A549 (cell line): ENCODE data around the gene RETREG1. TPM values are rescaled to one million over a fixed set of nuclear protein-coding genes. Genes with fewer than 3 reads are reported as not detected.

Experiments used
- ATAC-seq, 2 experiments: fragments of 200-7000 bp in 1 of 2; fragments of >200 bp in 1 of 2; cut with Nextera tagmentation in 1 of 2; cut with Tn5 transposase in 1 of 2; 3 replicates each; pipeline versions ENCODE4 v1.8.0 to v1.9.1; 2018 to 2020; ENCODE audit warnings: mild to moderate bottlenecking in 1 of 2, moderate library complexity in 1 of 2
- CTCF ChIA-PET: fragments of 300-600 bp; sonication (Branson Sonifier 250); formaldehyde crosslinking; extraction: SDS; loops from one replicate; lab custom pipeline; 2021; ENCODE audit warnings: antibody characterized with exemption, inconsistent platforms; lab: Yijun Ruan, JAX
- POLR2A ChIA-PET: fragments of 350-600 bp; formaldehyde crosslinking; extraction: SDS; loops from one replicate; lab custom pipeline; 2021; ENCODE audit warnings: antibody characterized with exemption, inconsistent platforms; lab: Yijun Ruan, JAX
- DNase-seq, 2 experiments: peaks; one replicate each; pipeline versions ENCODE4 v3.0.0 to v3.0.0-alpha.2; 2011 to 2016; ENCODE audit warnings: low read depth in 1 of 2, low spot score in 1 of 2
- FAIRE-seq: peaks from 2 replicates; lab custom pipeline; 2011; peaks lifted over from hg19 to GRCh38; lab: Jason Lieb, UNC
- H3K27ac ChIP-seq, 2 experiments: fragments of >200 bp; sonication (Bioruptor Twin); formaldehyde crosslinking; 3 replicates each; pipeline ENCODE4 v1.5.1; 2016 to 2017
- H3K4me1 ChIP-seq: fragments of >200 bp; sonication (Bioruptor Twin); formaldehyde crosslinking; 3 replicates; pipeline ENCODE4 v1.6.1; 2016
- H3K4me2 ChIP-seq: fragments of >200 bp; sonication (Bioruptor Twin); formaldehyde crosslinking; 3 replicates; pipeline ENCODE4 v1.6.1; 2016
- H3K4me3 ChIP-seq: fragments of >200 bp; sonication (Bioruptor Twin); formaldehyde crosslinking; 3 replicates; pipeline ENCODE4 v1.5.1; 2016
- H3K9me3 ChIP-seq: fragments of >200 bp; sonication (Bioruptor Twin); formaldehyde crosslinking; 3 replicates; pipeline ENCODE4 v1.6.1; 2016
- BHLHE40 ChIP-seq: IDR thresholded peaks from 2 replicates; pipeline ENCODE4 v1.6.1; 2012; ENCODE audit warnings: low read depth, low read length, inconsistent platforms
- CBX2 ChIP-seq: fragments of 200-600 bp; sonication (generic); IDR thresholded peaks from 2 replicates; pipeline ENCODE4 v1.6.1; 2016; ENCODE audit warnings: low read depth, mild to moderate bottlenecking, borderline replicate concordance
- CBX8 ChIP-seq: fragments of 200-600 bp; sonication (generic); IDR thresholded peaks from 2 replicates; pipeline ENCODE4 v1.6.1; 2016
- CEBPB ChIP-seq, 2 experiments: fragments of >200 bp in 1 of 2; sonication (Bioruptor Twin) in 1 of 2; formaldehyde crosslinking in 1 of 2; IDR thresholded peaks; 2 replicates each; pipeline ENCODE4 v1.6.1; 2012 to 2016
- CHD2 ChIP-seq: fragments of 150-350 bp; IDR thresholded peaks from 2 replicates; pipeline ENCODE4 v1.6.1; 2014; ENCODE audit warnings: low read length; ENCODE audit not compliant: partially characterized antibody
- EHF ChIP-seq: fragments of 250-450 bp; sonication (Bioruptor Pico); IDR thresholded peaks from 2 replicates; pipeline ENCODE4 v1.5.0; 2020; ENCODE audit warnings: mild to moderate bottlenecking
- FOSB ChIP-seq: fragments of 250-450 bp; sonication (Bioruptor Pico); IDR thresholded peaks from 2 replicates; pipeline ENCODE4 v1.5.0; 2020; ENCODE audit warnings: mild to moderate bottlenecking, moderate library complexity
- FOSL2 ChIP-seq, 2 experiments: fragments of 450-650 bp in 1 of 2; fragments of >200 bp in 1 of 2; sonication (Bioruptor Twin) in 1 of 2; formaldehyde crosslinking; IDR thresholded peaks; 2 replicates each; pipeline versions ENCODE4 v1.5.0 to v1.6.1; 2016 to 2020; ENCODE audit warnings: mild to moderate bottlenecking in 1 of 2, moderate library complexity in 1 of 2
- HEYL ChIP-seq: fragments of 250-450 bp; sonication (Bioruptor Pico); IDR thresholded peaks from 2 replicates; pipeline ENCODE4 v1.8.0; 2021; ENCODE audit warnings: mild to moderate bottlenecking, moderate library complexity
- HOXB13 ChIP-seq: fragments of 250-450 bp; sonication (Bioruptor Pico); IDR thresholded peaks from 2 replicates; pipeline ENCODE4 v1.5.0; 2020; ENCODE audit warnings: low read depth, mild to moderate bottlenecking, moderate library complexity
- KDM1A ChIP-seq: fragments of 200-600 bp; sonication (generic); IDR thresholded peaks from 2 replicates; pipeline ENCODE4 v1.6.1; 2016; ENCODE audit warnings: low read depth, mild to moderate bottlenecking
- KDM5A ChIP-seq: fragments of 200-600 bp; sonication (generic); IDR thresholded peaks from 2 replicates; pipeline ENCODE4 v1.6.1; 2016; ENCODE audit warnings: antibody characterized with exemption, mild to moderate bottlenecking
- MAZ ChIP-seq: fragments of 150-350 bp; IDR thresholded peaks from 2 replicates; pipeline ENCODE4 v1.6.1; 2014; ENCODE audit warnings: antibody characterized with exemption, low read depth, low read length, borderline replicate concordance
- NPAS2 ChIP-seq: fragments of 250-450 bp; sonication (Bioruptor Pico); IDR thresholded peaks from 2 replicates; pipeline ENCODE4 v1.8.0; 2022; ENCODE audit warnings: mild to moderate bottlenecking, moderate library complexity, borderline replicate concordance
- NR3C1 ChIP-seq: fragments of >200 bp; sonication (Bioruptor Twin); formaldehyde crosslinking; IDR thresholded peaks from 3 replicates; pipeline ENCODE4 v1.6.1; 2017
- PHF8 ChIP-seq: fragments of 200-600 bp; sonication (generic); IDR thresholded peaks from 2 replicates; pipeline ENCODE4 v1.6.1; 2016; ENCODE audit warnings: low read depth, mild to moderate bottlenecking, antibody characterized with exemption, moderate library complexity, borderline replicate concordance
- RARB ChIP-seq: fragments of 250-450 bp; sonication (Bioruptor Pico); IDR thresholded peaks from 2 replicates; pipeline ENCODE4 v1.8.0; 2021; ENCODE audit warnings: mild to moderate bottlenecking, moderate library complexity
- SMC3 ChIP-seq: fragments of >200 bp; sonication (Bioruptor Twin); formaldehyde crosslinking; IDR thresholded peaks from 3 replicates; pipeline ENCODE4 v1.6.1; 2018; ENCODE audit warnings: inconsistent platforms
- SREBF2 ChIP-seq: fragments of 450-650 bp; IDR thresholded peaks from 2 replicates; pipeline ENCODE4 v1.6.1; 2014; ENCODE audit warnings: mild to moderate bottlenecking, moderate library complexity
- TP53 ChIP-seq: fragments of 250-450 bp; sonication (Bioruptor Pico); IDR thresholded peaks from 2 replicates; pipeline ENCODE4 v1.5.0; 2021; ENCODE audit warnings: mild to moderate bottlenecking, moderate library complexity
- WGBS: methylation state at CpG from one replicate; pipeline ENCODE4 v1.1.6; 2017; ENCODE audit errors: missing lambda C conversion rate; 5-methylcytosine and 5-hydroxymethylcytosine counted together
- polyA plus RNA-seq, 4 experiments: library from polyadenylated mRNA; depleted of rRNA in 3 of 4; stranded (reverse); fragments of >200 nt; fragmentation: RNase III in 1 of 4; extraction: RNeasy Plus Mini Kit Qiagen cat#74134 plus additional on column Dnase treatment in 1 of 4; gene quantifications; 2 replicates in 3 of 4; 3 replicates in 1 of 4; pipeline ENCODE4 v1.2.3, GENCODE V29; 2011 to 2017
- TF ChIP-seq, protein P1 (sequence below): fragments of 250-450 bp; sonication (Bioruptor Pico); IDR thresholded peaks from 2 replicates; pipeline ENCODE4 v1.5.0; 2020; ENCODE audit warnings: low read depth, mild to moderate bottlenecking, moderate library complexity
- TF ChIP-seq, protein P2 (sequence below): fragments of >200 bp; sonication (Bioruptor Twin); formaldehyde crosslinking; IDR thresholded peaks from 3 replicates; pipeline ENCODE4 v1.5.1; 2016
- TF ChIP-seq, protein P3 (sequence below): fragments of 200-600 bp; sonication (generic); IDR thresholded peaks from 2 replicates; pipeline ENCODE4 v1.6.1; 2016; ENCODE audit warnings: antibody characterized with exemption, mild to moderate bottlenecking, moderate library complexity
- TF ChIP-seq, protein P4 (sequence below): IDR thresholded peaks from 2 replicates; pipeline ENCODE4 v1.6.1; 2012
- TF ChIP-seq, protein P5 (sequence below): fragments of 450-650 bp; IDR thresholded peaks from 2 replicates; pipeline ENCODE4 v1.6.1; 2014; ENCODE audit warnings: antibody characterized with exemption

RETREG1 gene
- polyA plus RNA-seq, 2 of the 4 experiments (the other 2 are of a cell fraction), result 2.1 to 3.4 TPM

DNA sequence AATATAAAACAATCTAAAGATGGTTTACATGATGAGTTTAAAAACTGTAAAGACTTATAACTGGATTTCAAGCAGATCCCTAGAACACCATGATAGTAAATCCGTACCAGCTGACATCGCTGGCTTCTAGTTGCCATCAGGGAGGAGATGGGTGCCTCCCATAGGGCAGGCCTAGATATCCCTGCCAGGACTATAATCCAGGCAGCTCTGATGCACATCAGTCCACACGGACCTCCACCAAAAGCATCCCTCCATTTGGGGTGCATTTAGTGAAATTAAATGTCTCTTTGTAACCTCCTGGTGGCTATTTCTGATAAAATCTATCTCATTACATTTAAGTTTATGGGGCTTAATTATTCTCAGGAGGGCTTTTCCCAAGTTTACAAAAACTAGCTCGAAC lies 45.8 kb downstream of the RETREG1 start:
- 46% methylated on average over 4 of the region's 4 CpGs for WGBS
- TF ChIP-seq PHF8, result no peak
- TF ChIP-seq FOSB, result no peak
- no peak for TF ChIP-seq TP53 (CRISPR knock-in tag)
- TF ChIP-seq KDM1A, result no peak
- TF ChIP-seq CEBPB (IDR thresholded peaks at IDR 0.05), result no peak
- TF ChIP-seq, protein P1, sequence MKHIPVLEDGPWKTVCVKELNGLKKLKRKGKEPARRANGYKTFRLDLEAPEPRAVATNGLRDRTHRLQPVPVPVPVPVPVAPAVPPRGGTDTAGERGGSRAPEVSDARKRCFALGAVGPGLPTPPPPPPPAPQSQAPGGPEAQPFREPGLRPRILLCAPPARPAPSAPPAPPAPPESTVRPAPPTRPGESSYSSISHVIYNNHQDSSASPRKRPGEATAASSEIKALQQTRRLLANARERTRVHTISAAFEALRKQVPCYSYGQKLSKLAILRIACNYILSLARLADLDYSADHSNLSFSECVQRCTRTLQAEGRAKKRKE, result no peak
- no peak for TF ChIP-seq KDM5A
- no peak for TF ChIP-seq SMC3
- TF ChIP-seq RARB (CRISPR knock-in tag), result no peak
- no peak for TF ChIP-seq NR3C1
- Histone ChIP-seq H3K4me2 (no peak overlapping the region), H3K4me1 (no peaks in the 10 kb centered on the region), H3K4me3 (no peak overlapping the region), H3K27ac (no peak overlapping the region), H3K9me3 (no peaks in the 10 kb centered on the region)
- no peak for ATAC-seq
- DNase-seq, result no peak
- ChIA-PET CTCF (no interaction called here), POLR2A (no interaction called here)
- no peak for FAIRE-seq

DNA sequence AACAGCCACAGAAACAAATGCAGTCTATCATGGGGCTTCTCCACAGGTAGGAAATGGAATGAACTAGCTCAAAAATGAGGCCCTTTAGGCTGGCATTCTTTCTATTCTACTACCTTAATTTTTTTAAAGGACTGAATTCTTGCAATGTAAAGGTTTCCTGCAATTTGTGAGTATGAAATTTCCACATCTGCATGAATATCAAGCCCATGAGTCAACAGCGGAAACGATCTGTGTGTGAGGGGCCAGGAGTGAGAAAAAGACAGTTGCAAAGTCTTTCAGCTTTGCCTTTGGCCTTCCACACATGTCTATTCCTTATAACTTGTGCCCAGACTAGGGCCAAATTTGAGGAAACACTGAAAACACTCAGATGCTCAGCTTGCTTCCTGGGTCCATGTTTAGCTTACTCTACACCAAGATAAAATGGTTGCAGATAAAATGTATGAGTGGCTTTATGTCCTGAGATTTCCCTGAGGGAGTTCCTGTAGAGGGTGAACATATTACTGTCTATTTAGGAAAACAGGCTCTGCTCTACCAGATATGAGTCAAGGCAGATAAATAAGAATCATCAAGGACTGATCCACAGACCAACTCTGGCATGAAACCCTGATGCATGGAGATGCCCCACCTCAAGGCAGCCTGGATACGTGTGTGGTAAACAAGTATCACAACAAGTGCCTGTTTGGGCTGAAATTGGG lies 46.5 kb downstream of the RETREG1 start:
- FAIRE-seq, result no peak
- POLR2A ChIA-PET, result no interaction called here
- CTCF ChIA-PET, result interaction anchor here (1.3 kb wide), 1 partner anchor 10 kb away, joined by 4 read pairs; no protein-coding TSS in a partner anchor
- Histone ChIP-seq H3K27ac (no peak overlapping the region), H3K4me2 (no peak overlapping the region), H3K9me3 (no peaks in the 10 kb centered on the region), H3K4me3 (no peak overlapping the region)
- ATAC-seq, result no peak
- DNase-seq, result no peak
- WGBS, result 68% methylated on average over 3 of the region's 3 CpGs
- TF ChIP-seq, protein P2, sequence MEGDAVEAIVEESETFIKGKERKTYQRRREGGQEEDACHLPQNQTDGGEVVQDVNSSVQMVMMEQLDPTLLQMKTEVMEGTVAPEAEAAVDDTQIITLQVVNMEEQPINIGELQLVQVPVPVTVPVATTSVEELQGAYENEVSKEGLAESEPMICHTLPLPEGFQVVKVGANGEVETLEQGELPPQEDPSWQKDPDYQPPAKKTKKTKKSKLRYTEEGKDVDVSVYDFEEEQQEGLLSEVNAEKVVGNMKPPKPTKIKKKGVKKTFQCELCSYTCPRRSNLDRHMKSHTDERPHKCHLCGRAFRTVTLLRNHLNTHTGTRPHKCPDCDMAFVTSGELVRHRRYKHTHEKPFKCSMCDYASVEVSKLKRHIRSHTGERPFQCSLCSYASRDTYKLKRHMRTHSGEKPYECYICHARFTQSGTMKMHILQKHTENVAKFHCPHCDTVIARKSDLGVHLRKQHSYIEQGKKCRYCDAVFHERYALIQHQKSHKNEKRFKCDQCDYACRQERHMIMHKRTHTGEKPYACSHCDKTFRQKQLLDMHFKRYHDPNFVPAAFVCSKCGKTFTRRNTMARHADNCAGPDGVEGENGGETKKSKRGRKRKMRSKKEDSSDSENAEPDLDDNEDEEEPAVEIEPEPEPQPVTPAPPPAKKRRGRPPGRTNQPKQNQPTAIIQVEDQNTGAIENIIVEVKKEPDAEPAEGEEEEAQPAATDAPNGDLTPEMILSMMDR, result no peak
- TF ChIP-seq TP53 (CRISPR knock-in tag), result no peak
- no peak for TF ChIP-seq CHD2
- no peak for TF ChIP-seq MAZ
- no peak for TF ChIP-seq BHLHE40
- TF ChIP-seq, protein P3, sequence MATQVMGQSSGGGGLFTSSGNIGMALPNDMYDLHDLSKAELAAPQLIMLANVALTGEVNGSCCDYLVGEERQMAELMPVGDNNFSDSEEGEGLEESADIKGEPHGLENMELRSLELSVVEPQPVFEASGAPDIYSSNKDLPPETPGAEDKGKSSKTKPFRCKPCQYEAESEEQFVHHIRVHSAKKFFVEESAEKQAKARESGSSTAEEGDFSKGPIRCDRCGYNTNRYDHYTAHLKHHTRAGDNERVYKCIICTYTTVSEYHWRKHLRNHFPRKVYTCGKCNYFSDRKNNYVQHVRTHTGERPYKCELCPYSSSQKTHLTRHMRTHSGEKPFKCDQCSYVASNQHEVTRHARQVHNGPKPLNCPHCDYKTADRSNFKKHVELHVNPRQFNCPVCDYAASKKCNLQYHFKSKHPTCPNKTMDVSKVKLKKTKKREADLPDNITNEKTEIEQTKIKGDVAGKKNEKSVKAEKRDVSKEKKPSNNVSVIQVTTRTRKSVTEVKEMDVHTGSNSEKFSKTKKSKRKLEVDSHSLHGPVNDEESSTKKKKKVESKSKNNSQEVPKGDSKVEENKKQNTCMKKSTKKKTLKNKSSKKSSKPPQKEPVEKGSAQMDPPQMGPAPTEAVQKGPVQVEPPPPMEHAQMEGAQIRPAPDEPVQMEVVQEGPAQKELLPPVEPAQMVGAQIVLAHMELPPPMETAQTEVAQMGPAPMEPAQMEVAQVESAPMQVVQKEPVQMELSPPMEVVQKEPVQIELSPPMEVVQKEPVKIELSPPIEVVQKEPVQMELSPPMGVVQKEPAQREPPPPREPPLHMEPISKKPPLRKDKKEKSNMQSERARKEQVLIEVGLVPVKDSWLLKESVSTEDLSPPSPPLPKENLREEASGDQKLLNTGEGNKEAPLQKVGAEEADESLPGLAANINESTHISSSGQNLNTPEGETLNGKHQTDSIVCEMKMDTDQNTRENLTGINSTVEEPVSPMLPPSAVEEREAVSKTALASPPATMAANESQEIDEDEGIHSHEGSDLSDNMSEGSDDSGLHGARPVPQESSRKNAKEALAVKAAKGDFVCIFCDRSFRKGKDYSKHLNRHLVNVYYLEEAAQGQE, result no peak
- no peak for TF ChIP-seq HOXB13 (CRISPR knock-in tag)
- TF ChIP-seq, protein P4, sequence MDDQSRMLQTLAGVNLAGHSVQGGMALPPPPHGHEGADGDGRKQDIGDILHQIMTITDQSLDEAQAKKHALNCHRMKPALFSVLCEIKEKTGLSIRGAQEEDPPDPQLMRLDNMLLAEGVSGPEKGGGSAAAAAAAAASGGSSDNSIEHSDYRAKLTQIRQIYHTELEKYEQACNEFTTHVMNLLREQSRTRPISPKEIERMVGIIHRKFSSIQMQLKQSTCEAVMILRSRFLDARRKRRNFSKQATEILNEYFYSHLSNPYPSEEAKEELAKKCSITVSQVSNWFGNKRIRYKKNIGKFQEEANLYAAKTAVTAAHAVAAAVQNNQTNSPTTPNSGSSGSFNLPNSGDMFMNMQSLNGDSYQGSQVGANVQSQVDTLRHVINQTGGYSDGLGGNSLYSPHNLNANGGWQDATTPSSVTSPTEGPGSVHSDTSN, result no peak
- TF ChIP-seq HEYL (CRISPR knock-in tag), result no peak
- TF ChIP-seq, protein P1, result no peak
- no peak for TF ChIP-seq CBX2
- no peak for TF ChIP-seq EHF (CRISPR knock-in tag)
- TF ChIP-seq, protein P5, sequence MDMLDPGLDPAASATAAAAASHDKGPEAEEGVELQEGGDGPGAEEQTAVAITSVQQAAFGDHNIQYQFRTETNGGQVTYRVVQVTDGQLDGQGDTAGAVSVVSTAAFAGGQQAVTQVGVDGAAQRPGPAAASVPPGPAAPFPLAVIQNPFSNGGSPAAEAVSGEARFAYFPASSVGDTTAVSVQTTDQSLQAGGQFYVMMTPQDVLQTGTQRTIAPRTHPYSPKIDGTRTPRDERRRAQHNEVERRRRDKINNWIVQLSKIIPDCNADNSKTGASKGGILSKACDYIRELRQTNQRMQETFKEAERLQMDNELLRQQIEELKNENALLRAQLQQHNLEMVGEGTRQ, result no peak
- TF ChIP-seq CBX8, result no peak
- no peak for TF ChIP-seq NPAS2 (CRISPR knock-in tag)
- no peak for TF ChIP-seq FOSL2 (IDR thresholded peaks at IDR 0.05)
- no peak for TF ChIP-seq FOSL2 (CRISPR knock-in tag; IDR thresholded peaks at IDR 0.05)
- no peak for TF ChIP-seq SREBF2
- no peak for TF ChIP-seq CEBPB (IDR thresholded peaks at IDR 0.05)
- TF ChIP-seq FOSB, result no peak
- TF ChIP-seq, all 56 proteins: peak for 0
- no peaks in the 10 kb centered on the region for H3K4me1 ChIP-seq
